NCI-H510A treated with DMSO at 0.1 percent for 48 hours (cell line): Measurements from ENCODE around the gene CEP68.
"Not testable (repeated sequence)": the region's sequence is repeated elsewhere in the genome, so short reads cannot be mapped to it uniquely, and the experiment has no call there.

ENCODE experiments used
- DNase-seq: peaks from one replicate; lab custom pipeline; 2025; lab: John Stamatoyannopoulos, UW

Gene CEP68

GRCh38 chr2:65081232-65081685, 25.0 kb downstream of the CEP68 start:
- DNase-seq = no peak

- DNase-seq = no peak
Observed at GRCh38 chr2:65085148-65085547, 28.9 kb downstream of the CEP68 start.

- no peak for DNase-seq
Observed at GRCh38 chr2:65092791-65093190, 36.6 kb downstream of the CEP68 start.

GRCh38 chr2:65093211-65093610, 37.0 kb downstream of the CEP68 start:
- DNase-seq = no peak

- DNase-seq = no peak
Observed at GRCh38 chr2:65096948-65097347, 40.7 kb downstream of the CEP68 start.

GRCh38 chr2:65097844-65098243, 41.6 kb downstream of the CEP68 start:
- no peak for DNase-seq

- no peak for DNase-seq
Observed at GRCh38 chr2:65098741-65099140, 42.5 kb downstream of the CEP68 start.

- no peak for DNase-seq
Observed at GRCh38 chr2:65101071-65101470, 44.9 kb downstream of the CEP68 start.

GRCh38 chr2:65103013-65103715, 46.9 kb downstream of the CEP68 start:
- no peak for DNase-seq

- no peak for DNase-seq
Observed at GRCh38 chr2:65107530-65107929, 51.3 kb downstream of the CEP68 start.

GRCh38 chr2:65108780-65109179, 52.6 kb downstream of the CEP68 start:
- DNase-seq = no peak

GRCh38 chr2:65112633-65113032, 56.4 kb downstream of the CEP68 start:
- DNase-seq = no peak

- no peak for DNase-seq
Observed at GRCh38 chr2:65113229-65113628, 57.0 kb downstream of the CEP68 start.

GRCh38 chr2:65113816-65114215, 57.6 kb downstream of the CEP68 start:
- no peak for DNase-seq

GRCh38 chr2:65114921-65115320, 58.7 kb downstream of the CEP68 start:
- DNase-seq = no peak

GRCh38 chr2:65116645-65117044, 60.4 kb downstream of the CEP68 start:
- no peak for DNase-seq

- no peak for DNase-seq
Observed at GRCh38 chr2:65120990-65121693, 64.9 kb downstream of the CEP68 start.

- DNase-seq = no peak
Observed at GRCh38 chr2:65122313-65122712, 66.1 kb downstream of the CEP68 start.

GRCh38 chr2:65125457-65125856, 69.2 kb downstream of the CEP68 start:
- not testable (repeated sequence) for DNase-seq

GRCh38 chr2:65128297-65129190, 72.3 kb downstream of the CEP68 start:
- no peak for DNase-seq

GRCh38 chr2:65129286-65129825, 73.1 kb downstream of the CEP68 start:
- no peak for DNase-seq
